CD4-positive, alpha-beta T cell treated with Interferon alpha-2 for 1 hour (primary cell): ENCODE results near the gene RAG1.

Experiments used
- DNase-seq, 2 donors: peaks; one replicate each; pipeline ENCODE4 v3.0.0-alpha.2; 2020 to 2022

The RAG1 gene

GRCh38 chr11:36591433-36591832 is 23.6 kb downstream of the RAG1 start:
- no peak for DNase-seq

- peak; percentile 16 to 37 for DNase-seq
Observed at GRCh38 chr11:36594316-36594989, 26.6 kb downstream of the RAG1 start, which contains the start of gene IFTAP. Gene IFTAP (plus strand): TSS chr11:36594502. CDS start chr11:36610104, 15,602 bp downstream.

GRCh38 chr11:36596880-36597279 is 29.1 kb downstream of the RAG1 start:
- DNase-seq, result no peak

GRCh38 chr11:36598051-36598450 is 30.2 kb downstream of the RAG1 start, which contains the start of gene RAG2:
Gene RAG2 (minus strand): TSS chr11:36598236. CDS start chr11:36594168, 4,068 bp downstream.
- DNase-seq, result no peak

- no peak for DNase-seq
Observed at GRCh38 chr11:36600180-36600579, 32.4 kb downstream of the RAG1 start.

- no peak for DNase-seq
Observed at GRCh38 chr11:36601155-36601554, 33.3 kb downstream of the RAG1 start.

GRCh38 chr11:36602135-36602534 is 34.3 kb downstream of the RAG1 start:
- no peak for DNase-seq

- no peak for DNase-seq
Observed at GRCh38 chr11:36605221-36606216, 37.7 kb downstream of the RAG1 start.

- no peak for DNase-seq
Observed at GRCh38 chr11:36608491-36609199, 40.8 kb downstream of the RAG1 start.

- no peak for DNase-seq
Observed at GRCh38 chr11:36609383-36609782, 41.6 kb downstream of the RAG1 start.

GRCh38 chr11:36615826-36616225 is 48.0 kb downstream of the RAG1 start:
- no peak for DNase-seq

GRCh38 chr11:36617543-36618362 is 49.9 kb downstream of the RAG1 start:
- DNase-seq, result no peak

- no peak for DNase-seq
Observed at GRCh38 chr11:36618363-36619047, 50.7 kb downstream of the RAG1 start.

- DNase-seq, result no peak
Observed at GRCh38 chr11:36619502-36619901, 51.7 kb downstream of the RAG1 start.

- DNase-seq, result no peak
Observed at GRCh38 chr11:36620246-36620645, 52.4 kb downstream of the RAG1 start.

GRCh38 chr11:36622431-36623136 is 54.8 kb downstream of the RAG1 start:
- DNase-seq, result peak in 1 of 2 donors; percentile 18

GRCh38 chr11:36623494-36623893 is 55.7 kb downstream of the RAG1 start:
- DNase-seq, result no peak

- no peak for DNase-seq
Observed at GRCh38 chr11:36627006-36627405, 59.2 kb downstream of the RAG1 start.

- DNase-seq, result no peak
Observed at GRCh38 chr11:36627471-36627870, 59.7 kb downstream of the RAG1 start.

- DNase-seq, result no peak
Observed at GRCh38 chr11:36628141-36628540, 60.3 kb downstream of the RAG1 start.

GRCh38 chr11:36628765-36629244 is 61.0 kb downstream of the RAG1 start:
- no peak for DNase-seq
